Cardiac septum (tissue), 1 donor: ENCODE measurements around the gene FOLR2. TPM values are rescaled to one million over a fixed set of nuclear protein-coding genes. Genes with fewer than 3 reads are reported as not detected.

Source experiments
- DNase-seq: peaks from one replicate; pipeline ENCODE4 v3.0.0-alpha.2; 2020; ENCODE audit warnings: low spot score
- intact Hi-C: fragments of 100-400 bp; cut with DNase I; formaldehyde crosslinking; loops from one replicate; pipeline ENCODE4 v1.14.0; 2022
- total RNA-seq: library from RNA; stranded (reverse); fragmentation: NEBNext Ultra II Directional; extraction: Animal tissue kit (Norgen Biotek cat#: 25700); gene quantifications from one replicate; pipeline ENCODE4 v1.2.1, GENCODE V29; 2021
- donor health status: DM: no; HTN: no; CAD: no.

FOLR2 gene
- total RNA-seq, 1 donor from 2014 or later: 11.7 TPM

DNA sequence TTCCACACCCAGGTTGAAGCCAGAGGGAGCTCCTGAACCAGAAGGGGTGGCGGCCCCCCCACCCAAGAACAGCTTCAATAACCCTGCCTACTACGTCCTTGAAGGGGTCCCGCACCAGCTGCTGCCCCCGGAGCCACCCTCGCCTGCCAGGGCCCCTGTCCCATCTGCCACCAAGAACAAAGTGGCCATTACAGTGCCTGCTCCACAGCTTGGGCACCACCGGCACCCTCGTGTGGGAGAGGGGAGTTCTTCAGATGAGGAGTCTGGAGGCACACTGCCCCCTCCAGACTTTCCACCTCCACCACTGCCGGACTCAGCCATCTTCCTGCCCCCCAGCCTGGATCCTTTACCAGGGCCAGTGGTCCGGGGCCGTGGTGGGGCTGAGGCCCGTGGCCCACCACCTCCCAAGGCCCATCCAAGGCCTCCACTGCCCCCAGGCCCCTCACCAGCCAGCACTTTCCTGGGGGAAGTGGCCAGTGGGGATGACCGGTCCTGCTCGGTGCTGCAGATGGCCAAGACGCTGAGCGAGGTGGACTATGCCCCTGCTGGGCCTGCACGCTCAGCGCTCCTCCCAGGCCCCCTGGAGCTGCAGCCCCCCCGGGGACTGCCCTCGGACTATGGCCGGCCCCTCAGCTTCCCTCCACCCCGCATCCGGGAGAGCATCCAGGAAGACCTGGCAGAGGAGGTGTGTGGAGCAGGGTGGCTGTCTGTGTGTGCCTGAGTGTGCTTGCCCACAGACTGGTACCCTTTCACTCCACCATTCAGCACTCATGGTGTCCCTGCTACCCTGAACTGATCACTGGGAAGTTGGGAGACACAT is 20.7 kb downstream of the FOLR2 start:
- DNase-seq: no peak
- intact Hi-C loops: loop anchor here (5.0 kb wide), 2 partner anchors 175 to 195 kb away; partner anchors contain the start of gene CLPB

DNA sequence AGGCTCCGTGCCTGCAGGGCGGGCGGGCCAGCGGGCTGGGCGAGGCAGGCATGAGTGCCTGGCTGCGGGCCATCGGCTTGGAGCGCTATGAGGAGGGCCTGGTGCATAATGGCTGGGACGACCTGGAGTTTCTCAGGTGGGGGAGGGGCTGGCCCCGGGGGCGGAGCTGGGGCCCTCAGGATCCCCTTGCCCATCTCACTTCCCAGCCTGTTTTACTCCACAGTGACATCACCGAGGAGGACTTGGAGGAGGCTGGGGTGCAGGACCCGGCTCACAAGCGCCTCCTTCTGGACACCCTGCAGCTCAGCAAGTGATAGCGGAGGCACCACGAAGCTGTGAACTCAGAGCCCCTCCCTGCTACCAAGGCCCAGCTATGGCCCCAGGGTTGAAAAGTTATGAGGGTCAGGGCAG is 21.5 kb downstream of the FOLR2 start:
- intact Hi-C loops: loop anchor here (5.0 kb wide), 2 partner anchors 174 to 194 kb away; partner anchors contain the start of gene CLPB
- DNase-seq: no peak

DNA sequence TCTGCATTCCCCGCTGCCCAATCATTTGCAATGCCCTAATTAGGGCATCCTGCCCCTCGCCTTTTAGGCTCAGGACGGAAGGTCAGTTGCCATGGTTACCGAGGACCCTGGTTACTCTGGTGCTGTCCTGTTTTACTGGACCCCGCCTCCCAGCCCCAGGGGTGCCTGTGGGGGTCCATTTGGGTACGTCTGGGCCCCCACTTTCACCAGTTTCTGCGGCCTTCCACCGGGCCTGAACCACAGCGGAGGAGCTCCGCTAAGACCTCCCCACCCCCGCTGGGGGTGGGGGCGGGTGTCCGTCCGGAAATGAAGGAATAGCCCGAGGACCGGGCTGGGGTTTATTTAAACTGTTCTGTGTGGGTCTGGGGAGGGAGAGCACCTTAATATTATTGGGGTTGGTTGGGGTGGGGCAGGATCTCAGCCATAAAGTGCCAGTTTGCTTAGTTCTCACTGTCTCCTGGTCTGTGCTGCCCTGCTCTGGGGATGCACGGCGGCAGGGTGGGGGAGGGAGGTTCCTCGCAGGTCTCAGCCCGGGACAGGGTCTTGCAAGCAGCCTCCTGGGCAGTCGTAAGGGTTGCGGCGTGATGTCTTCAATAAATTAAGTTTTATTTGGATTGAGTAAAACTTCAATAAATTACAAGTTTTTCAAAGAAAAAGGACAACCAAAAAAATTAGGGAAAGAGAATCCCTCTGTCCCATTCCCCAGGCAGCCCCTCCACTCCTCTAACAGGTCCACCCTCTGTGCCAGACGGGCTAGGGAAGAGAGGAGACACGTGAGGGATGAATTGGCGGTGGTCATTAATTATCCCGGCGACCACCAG is 22.1 kb downstream of the FOLR2 start:
- no peak for DNase-seq
- intact Hi-C loops: loop anchor here (1.0 to 5.0 kb wide), 3 partner anchors 14 to 194 kb away; partner anchors contain the start of genes CLPB and INPPL1

DNA sequence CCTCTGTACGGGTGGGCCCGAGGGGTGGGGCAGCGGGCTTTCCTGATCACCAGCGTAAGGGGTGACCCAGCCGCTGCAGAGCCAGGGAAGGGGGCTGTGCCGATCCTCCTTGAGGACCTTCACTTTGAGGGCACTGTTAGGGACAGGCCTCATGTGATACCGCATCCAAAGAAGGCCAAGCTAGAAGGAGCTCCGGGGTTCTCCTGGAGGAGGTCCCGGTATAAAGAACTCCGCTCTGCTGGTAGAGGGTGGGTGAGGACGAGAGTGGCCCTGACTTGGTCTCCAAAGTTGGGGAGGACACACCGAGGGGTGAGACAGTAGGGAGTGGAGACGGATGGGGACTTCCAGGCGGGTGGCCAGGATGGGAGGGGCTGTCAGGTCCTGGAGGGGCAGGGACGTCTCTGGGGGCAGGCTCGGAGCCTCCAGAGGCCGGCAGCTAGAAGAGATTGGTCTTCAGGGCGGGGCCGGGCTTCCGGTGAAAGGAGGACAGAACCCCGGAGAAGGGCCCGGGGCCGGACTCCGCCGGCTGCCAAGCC is 22.8 kb downstream of the FOLR2 start:
- intact Hi-C loops: loop anchor here (1.0 to 5.0 kb wide), 3 partner anchors 15 to 193 kb away; partner anchors contain the start of genes CLPB and INPPL1
- DNase-seq: no peak

DNA sequence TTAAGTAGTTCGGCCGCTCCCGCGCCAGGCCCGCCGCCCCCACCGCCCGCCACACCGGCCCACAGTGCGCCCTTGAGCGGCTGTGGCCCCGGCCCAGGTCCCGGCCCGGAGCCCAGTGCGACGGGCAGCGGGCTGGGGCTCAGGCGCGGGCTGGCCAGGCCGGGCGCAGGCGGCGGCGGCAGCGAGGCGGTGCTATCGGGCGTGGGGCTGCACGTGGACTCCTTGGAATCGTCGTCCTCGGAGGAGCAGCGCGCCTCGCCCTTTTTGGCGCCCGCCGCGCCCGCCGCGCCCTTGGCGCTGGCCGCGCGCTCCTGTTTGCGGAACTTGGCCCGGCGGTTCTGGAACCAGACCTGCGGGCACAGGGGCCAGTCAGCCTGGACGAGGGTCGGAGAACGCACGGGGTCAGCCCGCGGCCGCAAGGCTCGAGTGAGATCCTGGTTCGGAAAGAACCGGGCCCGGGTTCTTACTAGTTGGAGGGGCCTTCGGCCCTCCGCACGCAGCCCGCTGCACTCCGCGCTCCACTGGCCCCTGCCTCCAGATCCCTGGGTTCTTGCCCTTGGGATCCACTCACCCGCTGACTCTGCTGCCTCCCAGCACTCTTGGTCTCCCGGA is 23.4 kb downstream of the FOLR2 start:
- no peak for DNase-seq
- intact Hi-C loops: loop anchor here (1.0 to 5.0 kb wide), 3 partner anchors 16 to 192 kb away; partner anchors contain the start of genes CLPB and INPPL1

DNA sequence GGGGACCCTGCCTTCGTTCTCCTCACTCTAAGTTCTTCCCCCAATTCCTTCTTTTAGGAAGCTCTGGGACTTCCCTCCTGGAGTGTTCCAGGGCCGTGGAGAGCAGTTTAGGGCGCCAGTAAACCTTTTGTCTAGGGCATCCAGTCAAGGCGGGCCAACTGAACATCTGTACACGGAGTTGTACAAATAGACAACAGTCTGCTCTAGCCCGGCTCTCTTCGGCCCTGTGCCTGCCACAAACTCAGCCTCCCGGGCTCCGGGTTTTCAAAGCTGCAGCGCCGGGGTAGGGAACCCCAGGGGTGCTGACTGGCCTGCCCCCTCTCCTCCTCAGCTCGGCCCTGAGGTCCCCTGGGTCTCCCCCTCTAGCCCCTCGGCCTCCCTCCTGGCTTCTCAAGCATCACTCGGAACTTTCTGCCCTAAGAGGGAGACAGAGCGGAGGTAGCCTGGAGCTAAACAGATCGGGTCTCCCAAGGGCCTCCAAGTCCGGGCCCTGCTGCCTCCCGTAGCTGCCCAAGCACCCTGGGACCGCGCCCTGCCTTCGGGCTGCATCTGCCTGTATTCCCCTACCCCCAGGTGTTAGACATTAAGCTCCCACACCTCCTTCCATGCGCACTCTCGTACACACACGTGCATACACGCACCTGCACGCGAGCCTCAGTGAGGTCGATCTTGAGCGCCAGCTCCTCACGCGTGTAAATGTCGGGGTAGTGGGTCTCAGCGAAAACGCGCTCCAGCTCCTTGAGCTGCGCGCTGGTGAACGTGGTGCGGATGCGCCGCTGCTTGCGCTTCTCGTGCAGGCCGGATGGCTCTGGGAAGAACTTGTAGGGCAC is 24.1 kb downstream of the FOLR2 start:
- intact Hi-C loops: no loop called here
- no peak for DNase-seq

DNA sequence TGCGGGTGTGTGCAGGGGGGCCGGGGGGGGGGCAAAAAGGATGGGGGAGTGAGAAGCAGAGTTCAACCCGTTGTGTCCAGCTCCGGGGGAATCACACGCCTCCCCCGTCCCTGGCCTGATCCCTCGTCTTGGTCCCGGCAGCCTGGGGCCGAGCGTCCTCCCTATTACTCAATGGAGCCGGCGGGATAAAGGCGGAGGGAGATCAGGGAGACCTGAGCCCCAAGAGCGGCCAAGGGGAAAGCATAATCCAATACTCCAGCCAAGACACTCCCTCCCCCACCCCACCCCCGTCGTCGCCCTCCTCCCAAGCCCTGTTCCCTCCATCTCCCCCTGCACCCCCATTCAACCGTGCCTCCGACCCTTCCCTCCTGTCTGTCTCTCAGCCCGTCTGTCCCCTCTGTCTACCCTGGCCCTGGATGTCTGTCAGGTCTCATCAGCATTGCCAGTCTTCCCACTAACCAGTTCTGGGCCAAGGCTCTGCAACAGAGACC is 24.7 kb downstream of the FOLR2 start:
- no peak for DNase-seq
- intact Hi-C loops: no loop called here

DNA sequence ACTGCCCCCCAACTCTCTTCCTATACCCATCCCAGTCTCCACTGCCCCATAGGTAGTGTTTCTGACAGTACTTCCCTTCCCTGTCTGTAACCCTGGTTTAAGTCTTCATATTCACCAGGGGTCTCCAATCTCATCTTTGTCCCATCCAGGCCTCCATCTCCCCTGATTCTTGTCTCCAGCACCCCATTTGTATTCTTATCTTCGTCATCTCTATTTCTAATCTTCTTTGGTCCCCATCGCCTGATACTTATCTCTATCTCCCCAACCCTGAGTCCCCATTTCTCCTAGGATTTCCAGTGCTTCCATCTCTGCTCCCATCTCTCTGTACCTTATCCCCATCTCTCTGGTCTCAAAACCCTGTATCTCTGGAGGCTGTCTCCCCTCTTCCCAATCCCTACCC is 25.5 kb downstream of the FOLR2 start:
- DNase-seq: no peak
- intact Hi-C loops: no loop called here

- no peak for DNase-seq
- intact Hi-C loops: no loop called here
These were observed 26.8 kb downstream of the FOLR2 start for GRCh38 chr11:72243173-72244059.

- no peak for DNase-seq
- intact Hi-C loops: no loop called here
These were observed 27.4 kb downstream of the FOLR2 start, which contains the start of gene PHOX2A for GRCh38 chr11:72244060-72244360. Gene PHOX2A, minus strand, starts transcription at chr11:72244176. Its CDS starts 172 bp downstream, at chr11:72244004.

- intact Hi-C loops: no loop called here
- no peak for DNase-seq
These were observed 28.0 kb downstream of the FOLR2 start for GRCh38 chr11:72244361-72245262.

GRCh38 chr11:72245263-72245816 is 28.7 kb downstream of the FOLR2 start:
- intact Hi-C loops: no loop called here
- DNase-seq: no peak

GRCh38 chr11:72247584-72247983 is 31.0 kb downstream of the FOLR2 start:
- intact Hi-C loops: no loop called here

GRCh38 chr11:72249961-72250360 is 33.4 kb downstream of the FOLR2 start:
- DNase-seq: no peak
- intact Hi-C loops: no loop called here

More at GRCh38 chr11:72247584-72247983, 31.0 kb downstream of the FOLR2 start:
- DNase-seq: no peak

- DNase-seq: no peak
- intact Hi-C loops: no loop called here
These were observed 34.3 kb downstream of the FOLR2 start for GRCh38 chr11:72250661-72251464.

GRCh38 chr11:72251614-72252013 is 35.0 kb downstream of the FOLR2 start:
- intact Hi-C loops: no loop called here
- no peak for DNase-seq
